Endothelial cell of umbilical vein (primary cell): ENCODE measurements around the gene EIF2D.

Experiments
- CTCF ChIP-seq, 2 donors: IDR thresholded peaks; 1 replicate in 1 of 2; 2 replicates in 1 of 2; pipeline ENCODE4 v1.5.1; 2011; ENCODE audit warnings: low read length in 2 of 2, mild to moderate bottlenecking in 2 of 2, moderate library complexity in 2 of 2, control low read depth in 1 of 2, inconsistent platforms in 1 of 2, low read depth in 1 of 2; ENCODE audit not compliant: insufficient read depth in 1 of 2; ENCODE audit errors: extremely low read depth in 1 of 2
- EZH2 ChIP-seq: IDR thresholded peaks from 2 replicates; pipeline ENCODE4 v1.6.1; 2012; ENCODE audit warnings: borderline replicate concordance, low read depth, mild to moderate bottlenecking, moderate library complexity, low read length, inconsistent platforms; ENCODE audit not compliant: severe bottlenecking
- JUN ChIP-seq: IDR thresholded peaks from 2 replicates; pipeline ENCODE4 v1.6.1; 2011; ENCODE audit warnings: borderline replicate concordance, low read depth; ENCODE audit not compliant: insufficient read length, insufficient read depth
- POLR2AphosphoS5 ChIP-seq: IDR thresholded peaks from 2 replicates; pipeline ENCODE4 v1.6.1; 2012; ENCODE audit warnings: low read depth, mild to moderate bottlenecking, control low read depth, low read length, moderate library complexity; ENCODE audit not compliant: insufficient read depth

GRCh38 chr1:206547104-206547503 is 65.2 kb downstream of the EIF2D start:
- no peak for TF ChIP-seq POLR2AphosphoS5
- TF ChIP-seq CTCF (IDR thresholded peaks at IDR 0.05; ENCODE audit: extremely low read depth in 1 of 2, insufficient read depth in 1 of 2, low read depth in 1 of 2, low read length in 2 of 2), result no peak
- TF ChIP-seq EZH2, result no peak
- TF ChIP-seq JUN, result no peak
